HG03066 (cell line): ENCODE data around the gene ARHGAP22.

Experiments
- ATAC-seq: cut with Tn5 transposase; IDR thresholded peaks from one replicate; pipeline ENCODE4 v1.9.1; 2021; ENCODE audit warnings: low read depth; ENCODE audit not compliant: unreplicated experiment

Gene ARHGAP22

DNA sequence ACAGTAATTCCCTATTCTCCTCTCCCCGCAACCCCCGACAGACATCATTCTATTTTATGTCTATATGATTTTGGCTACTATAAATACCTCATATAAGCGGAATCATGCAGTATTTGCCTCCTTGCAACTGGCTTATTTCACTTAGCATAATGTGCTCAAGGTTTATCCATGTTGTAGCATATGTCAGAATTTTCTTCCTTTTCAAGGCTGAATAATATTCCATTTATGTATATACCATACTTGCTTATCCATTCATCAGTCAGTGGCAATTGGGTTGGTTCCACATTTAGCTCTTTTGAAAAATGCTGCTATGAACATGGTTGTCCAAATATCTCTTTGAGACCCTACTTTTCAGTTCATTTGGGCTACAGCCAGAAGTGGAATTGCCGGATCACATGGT is 191.9 kb downstream of the ARHGAP22 start:
- no peak for ATAC-seq

GRCh38 chr10:48412081-48412480 is 192.8 kb downstream of the ARHGAP22 start:
- no peak for ATAC-seq

DNA sequence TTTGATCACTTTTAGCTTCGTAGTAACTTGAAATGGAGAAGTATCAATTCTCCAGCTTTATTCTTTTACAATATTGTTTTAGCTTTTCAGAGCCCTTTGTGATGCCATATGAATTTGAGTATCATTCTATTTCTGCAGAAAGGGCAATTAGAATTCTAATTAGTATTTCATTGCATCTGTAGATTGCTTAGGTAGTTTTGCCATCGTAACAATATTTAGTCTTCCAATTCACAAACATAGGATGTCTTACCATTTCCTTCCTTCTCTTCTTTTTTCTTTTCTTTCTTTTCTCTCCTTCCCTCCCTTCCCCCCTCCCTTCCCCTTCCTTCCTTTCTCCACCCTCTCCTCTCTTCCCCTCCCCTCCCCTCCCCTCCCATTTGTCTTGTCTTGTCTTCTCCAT is 193.4 kb downstream of the ARHGAP22 start:
- ATAC-seq: no peak

DNA sequence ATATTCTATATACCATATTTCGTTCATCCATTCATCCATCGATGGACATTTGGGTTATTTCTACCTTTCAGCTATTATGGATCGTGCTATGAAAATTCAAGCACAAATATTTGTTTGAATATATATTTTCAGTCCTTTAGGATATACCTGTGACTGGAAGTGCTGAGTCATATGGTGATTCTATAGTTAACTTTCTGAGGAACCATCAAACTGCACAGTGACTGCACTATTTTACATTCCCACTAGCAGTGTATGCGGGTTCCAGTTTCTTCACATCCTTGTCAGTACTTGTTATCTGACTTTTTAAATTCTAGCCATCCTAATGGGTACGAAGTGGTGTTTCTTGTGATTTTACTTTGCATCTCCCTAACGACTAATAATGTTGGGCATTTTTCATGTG is 194.4 kb downstream of the ARHGAP22 start:
- ATAC-seq: no peak

DNA sequence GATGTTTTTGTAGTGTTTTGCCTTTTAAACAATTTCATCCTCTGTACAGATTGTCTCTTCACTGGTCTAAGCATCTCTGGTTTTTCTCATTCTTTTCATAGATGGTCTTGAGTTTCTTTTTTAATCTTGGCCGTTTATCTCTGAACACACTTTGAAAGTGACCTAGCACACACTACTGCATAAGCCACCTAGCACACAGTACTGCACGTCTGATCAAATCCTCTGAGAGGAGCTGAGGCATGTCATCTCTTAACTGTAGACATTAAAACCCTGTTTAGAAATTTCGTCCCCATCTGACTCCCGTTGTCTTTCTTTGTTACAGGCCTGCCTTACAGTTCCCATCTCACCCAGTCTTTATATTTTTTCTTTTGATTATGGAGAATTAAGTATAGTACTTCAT is 198.2 kb downstream of the ARHGAP22 start:
- ATAC-seq: no peak

- no peak for ATAC-seq
These were observed 198.7 kb downstream of the ARHGAP22 start for GRCh38 chr10:48406204-48406603.

- ATAC-seq: no peak
These were observed 200.2 kb downstream of the ARHGAP22 start for GRCh38 chr10:48404646-48405045.

DNA sequence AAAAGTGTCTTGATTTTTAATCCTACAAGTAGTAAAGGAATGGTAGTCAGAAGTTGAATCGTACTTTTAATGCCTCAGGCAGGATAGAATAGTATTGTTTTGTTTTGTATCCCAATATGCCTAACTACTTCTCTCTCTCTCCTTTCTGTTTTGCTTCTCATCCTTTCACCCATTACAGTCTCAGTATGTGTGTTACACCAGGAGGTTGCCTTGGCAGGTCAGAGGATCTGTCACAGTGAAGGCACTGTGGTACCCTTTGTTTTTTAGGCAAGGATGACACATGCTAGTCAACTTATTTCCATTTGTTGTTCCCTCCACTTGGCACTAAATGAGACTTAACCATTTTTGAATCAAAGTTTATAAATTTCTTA is 204.0 kb downstream of the ARHGAP22 start:
- ATAC-seq: no peak

- no peak for ATAC-seq
These were observed 204.6 kb downstream of the ARHGAP22 start for GRCh38 chr10:48400129-48400849.

GRCh38 chr10:48399551-48399950 is 205.3 kb downstream of the ARHGAP22 start:
- no peak for ATAC-seq

- ATAC-seq: no peak
These were observed 205.8 kb downstream of the ARHGAP22 start for GRCh38 chr10:48399056-48399541.

DNA sequence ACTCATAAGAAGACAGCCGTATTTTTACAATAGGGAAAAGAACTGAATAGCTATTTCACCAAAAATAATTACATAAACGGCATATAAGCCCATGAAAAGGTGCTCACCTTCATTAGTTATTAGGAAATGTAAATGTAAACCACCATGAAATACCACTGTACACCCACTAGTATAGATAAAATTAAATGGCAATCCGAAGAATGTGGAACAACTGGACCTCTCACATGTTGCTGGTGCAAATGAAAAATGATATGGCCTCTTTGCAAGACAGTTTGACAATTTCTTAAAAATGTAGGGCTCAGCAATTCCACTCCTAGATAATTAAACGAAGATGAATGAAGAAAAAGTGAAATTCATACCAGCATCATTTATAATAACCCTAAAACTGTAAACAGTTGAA is 206.6 kb downstream of the ARHGAP22 start:
- ATAC-seq: no peak
